HG02973 (cell line): Measurements from ENCODE around the gene SMAD4.
"Not testable (repeated sequence)": the region's sequence is repeated elsewhere in the genome, so short reads cannot be mapped to it uniquely, and the experiment has no call there.

Experiments used
- ATAC-seq: cut with Tn5 transposase; IDR thresholded peaks from one replicate; pipeline ENCODE4 v1.9.1; 2021; ENCODE audit warnings: moderate library complexity; ENCODE audit not compliant: unreplicated experiment

The SMAD4 gene

GRCh38 chr18:51069885-51070284 is 39.9 kb downstream of the SMAD4 start:
- ATAC-seq, result no peak

- no peak for ATAC-seq
Measured at GRCh38 chr18:51070545-51070944, 40.5 kb downstream of the SMAD4 start.

- ATAC-seq, result no peak
Measured at GRCh38 chr18:51072586-51073313, 42.7 kb downstream of the SMAD4 start.

GRCh38 chr18:51074605-51075004 is 44.6 kb downstream of the SMAD4 start:
- ATAC-seq, result peak; percentile 66

- no peak for ATAC-seq
Measured at GRCh38 chr18:51076503-51076902, 46.5 kb downstream of the SMAD4 start.

GRCh38 chr18:51077217-51077616 is 47.2 kb downstream of the SMAD4 start:
- peak; percentile 79 for ATAC-seq

- no peak for ATAC-seq
Measured at GRCh38 chr18:51078026-51078425, 48.0 kb downstream of the SMAD4 start.

- peak; percentile 86 for ATAC-seq
Measured at GRCh38 chr18:51082571-51083267, 52.7 kb downstream of the SMAD4 start.

- no peak for ATAC-seq
Measured at GRCh38 chr18:51083398-51083797, 53.4 kb downstream of the SMAD4 start.

GRCh38 chr18:51088410-51088809 is 58.4 kb downstream of the SMAD4 start:
- ATAC-seq, result no peak

- no peak for ATAC-seq
Measured at GRCh38 chr18:51089691-51090090, 59.7 kb downstream of the SMAD4 start.

GRCh38 chr18:51091270-51091669 is 61.3 kb downstream of the SMAD4 start:
- no peak for ATAC-seq

GRCh38 chr18:51092117-51092516 is 62.1 kb downstream of the SMAD4 start:
- no peak for ATAC-seq

- not testable (repeated sequence) for ATAC-seq
Measured at GRCh38 chr18:51092967-51093366, 63.0 kb downstream of the SMAD4 start.

- no peak for ATAC-seq
Measured at GRCh38 chr18:51097021-51097822, 67.2 kb downstream of the SMAD4 start.

- ATAC-seq, result no peak
Measured at GRCh38 chr18:51098082-51098481, 68.1 kb downstream of the SMAD4 start.

GRCh38 chr18:51098513-51098912 is 68.5 kb downstream of the SMAD4 start:
- ATAC-seq, result no peak

GRCh38 chr18:51100385-51101120 is 70.5 kb downstream of the SMAD4 start:
- no peak for ATAC-seq

- ATAC-seq, result no peak
Measured at GRCh38 chr18:51107082-51107481, 77.1 kb downstream of the SMAD4 start.

GRCh38 chr18:51107598-51108305 is 77.7 kb downstream of the SMAD4 start:
- no peak for ATAC-seq
